Sigmoid colon (tissue), 4 donors: ENCODE measurements around the gene LBR.

ENCODE experiments used
- EP300 ChIP-seq, 4 donors: sonication (generic); formaldehyde crosslinking; IDR thresholded peaks; one replicate each; pipeline ENCODE4 v1.6.1; 2017; ENCODE audit warnings: antibody characterized with exemption in 4 of 4
- POLR2A ChIP-seq, 2 donors: fragments of 450-650 bp; IDR thresholded peaks; one replicate each; pipeline ENCODE4 v1.6.1; 2016; ENCODE audit warnings: antibody characterized with exemption in 2 of 2, mild to moderate bottlenecking in 2 of 2, moderate library complexity in 2 of 2
- POLR2AphosphoS5 ChIP-seq, 4 donors: sonication (generic); formaldehyde crosslinking; IDR thresholded peaks; one replicate each; pipeline ENCODE4 v1.6.1; 2017; ENCODE audit warnings: antibody characterized with exemption in 4 of 4
- TF ChIP-seq, protein P1 (sequence below), 4 experiments: fragments of 450-650 bp in 3 of 4; fragments of 200-600 bp in 1 of 4; IDR thresholded peaks; one replicate each; pipeline ENCODE4 v1.5.1; 2016 to 2019; ENCODE audit warnings: antibody characterized with exemption in 4 of 4, mild to moderate bottlenecking in 3 of 4, moderate library complexity in 2 of 4

DNA sequence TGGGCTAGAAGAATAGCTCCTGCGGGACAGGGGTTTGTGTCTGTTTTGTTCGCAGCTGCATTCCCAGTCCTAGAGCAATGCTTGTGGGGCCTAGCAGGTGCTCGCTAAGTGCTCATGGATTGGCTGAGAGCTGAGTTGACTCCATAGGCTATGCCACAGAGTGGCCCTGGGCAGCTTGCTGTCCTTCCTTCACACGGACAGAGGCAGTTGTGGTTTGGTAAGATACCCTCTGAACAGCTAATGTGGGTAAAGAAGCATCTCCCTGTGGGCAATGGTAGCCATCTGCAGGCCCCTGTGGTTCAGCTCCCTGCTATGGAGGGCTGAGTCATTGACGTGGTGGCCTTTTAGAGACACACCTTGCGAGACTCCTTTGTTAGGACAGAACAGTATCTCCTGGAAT lies 23.5 kb upstream of the LBR start:
- TF ChIP-seq POLR2AphosphoS5 (IDR thresholded peaks at IDR 0.05), result no peak
- TF ChIP-seq, protein P1, sequence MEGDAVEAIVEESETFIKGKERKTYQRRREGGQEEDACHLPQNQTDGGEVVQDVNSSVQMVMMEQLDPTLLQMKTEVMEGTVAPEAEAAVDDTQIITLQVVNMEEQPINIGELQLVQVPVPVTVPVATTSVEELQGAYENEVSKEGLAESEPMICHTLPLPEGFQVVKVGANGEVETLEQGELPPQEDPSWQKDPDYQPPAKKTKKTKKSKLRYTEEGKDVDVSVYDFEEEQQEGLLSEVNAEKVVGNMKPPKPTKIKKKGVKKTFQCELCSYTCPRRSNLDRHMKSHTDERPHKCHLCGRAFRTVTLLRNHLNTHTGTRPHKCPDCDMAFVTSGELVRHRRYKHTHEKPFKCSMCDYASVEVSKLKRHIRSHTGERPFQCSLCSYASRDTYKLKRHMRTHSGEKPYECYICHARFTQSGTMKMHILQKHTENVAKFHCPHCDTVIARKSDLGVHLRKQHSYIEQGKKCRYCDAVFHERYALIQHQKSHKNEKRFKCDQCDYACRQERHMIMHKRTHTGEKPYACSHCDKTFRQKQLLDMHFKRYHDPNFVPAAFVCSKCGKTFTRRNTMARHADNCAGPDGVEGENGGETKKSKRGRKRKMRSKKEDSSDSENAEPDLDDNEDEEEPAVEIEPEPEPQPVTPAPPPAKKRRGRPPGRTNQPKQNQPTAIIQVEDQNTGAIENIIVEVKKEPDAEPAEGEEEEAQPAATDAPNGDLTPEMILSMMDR (IDR thresholded peaks at IDR 0.05), result no peak
- TF ChIP-seq EP300 (IDR thresholded peaks at IDR 0.05), result no peak
- TF ChIP-seq POLR2A (IDR thresholded peaks at IDR 0.05), result no peak
